ENCODE measurements around the gene KRT4.
"Not testable (repeated sequence)": the region's sequence is repeated elsewhere in the genome, so short reads cannot be mapped to it uniquely, and the experiment has no call there.

The KRT4 gene

GRCh38 chr12:52807544-52808470 lies 6.1 kb downstream of the KRT4 start:
- no peak for DNase-seq (ENCODE audit: low read depth, low spot score)

GRCh38 chr12:52806821-52807543 lies 6.9 kb downstream of the KRT4 start:
- DNase-seq (ENCODE audit: low read depth, low spot score): no peak

GRCh38 chr12:52806169-52806811 lies 7.6 kb downstream of the KRT4 start:
- DNase-seq (ENCODE audit: low read depth, low spot score): no peak

- no peak for DNase-seq (ENCODE audit: low read depth, low spot score)
Observed at GRCh38 chr12:52805739-52806138, 8.2 kb downstream of the KRT4 start.

GRCh38 chr12:52805000-52805399 lies 8.9 kb downstream of the KRT4 start:
- DNase-seq (ENCODE audit: low read depth, low spot score): peak; percentile 70

- DNase-seq (ENCODE audit: low read depth, low spot score): no peak
Observed at GRCh38 chr12:52802442-52802841, 11.5 kb downstream of the KRT4 start.

- no peak for DNase-seq (ENCODE audit: low read depth, low spot score)
Observed at GRCh38 chr12:52801773-52802172, 12.1 kb downstream of the KRT4 start.

- DNase-seq (ENCODE audit: low read depth, low spot score): no peak
Observed at GRCh38 chr12:52800259-52800917, 13.5 kb downstream of the KRT4 start.

- no peak for DNase-seq (ENCODE audit: low read depth, low spot score)
Observed at GRCh38 chr12:52799505-52800211, 14.3 kb downstream of the KRT4 start.

- DNase-seq (ENCODE audit: low read depth, low spot score): no peak
Observed at GRCh38 chr12:52798671-52799504, 15.0 kb downstream of the KRT4 start.

GRCh38 chr12:52798003-52798670 lies 15.8 kb downstream of the KRT4 start:
- DNase-seq (ENCODE audit: low read depth, low spot score): no peak

- DNase-seq (ENCODE audit: low read depth, low spot score): no peak
Observed at GRCh38 chr12:52797529-52797894, 16.4 kb downstream of the KRT4 start.

- DNase-seq (ENCODE audit: low read depth, low spot score): no peak
Observed at GRCh38 chr12:52796839-52797528, 16.9 kb downstream of the KRT4 start.

- no peak for DNase-seq (ENCODE audit: low read depth, low spot score)
Observed at GRCh38 chr12:52796429-52796794, 17.5 kb downstream of the KRT4 start.

- no peak for DNase-seq (ENCODE audit: low read depth, low spot score)
Observed at GRCh38 chr12:52795694-52796428, 18.1 kb downstream of the KRT4 start, which contains the start of gene KRT3. Gene KRT3, minus strand, starts transcription at chr12:52796117. Its CDS starts 75 bp downstream, at chr12:52796042.

- DNase-seq (ENCODE audit: low read depth, low spot score): not testable (repeated sequence)
Observed at GRCh38 chr12:52795332-52795674, 18.6 kb downstream of the KRT4 start.

- no peak for DNase-seq (ENCODE audit: low read depth, low spot score)
Observed at GRCh38 chr12:52794479-52795331, 19.2 kb downstream of the KRT4 start.
